H9 (cell line): ENCODE results near the gene DDX55. TPM values are rescaled to one million over a fixed set of nuclear protein-coding genes. Genes with fewer than 3 reads are reported as not detected.

Source experiments
- DNase-seq: peaks from one replicate; pipeline ENCODE4 v3.0.0-alpha.2; 2017
- H2AFZ ChIP-seq: one replicate; pipeline ENCODE4 v1.6.1; 2013; ENCODE audit warnings: mild to moderate bottlenecking, low read length, control low read depth, moderate library complexity
- H2AK5ac ChIP-seq: 2 replicates; pipeline ENCODE4 v1.6.1; 2013; ENCODE audit warnings: low read length, control low read depth, mixed read lengths; ENCODE audit not compliant: insufficient read length
- H2BK120ac ChIP-seq: one replicate; pipeline ENCODE4 v1.6.1; 2013; ENCODE audit warnings: low read depth, mild to moderate bottlenecking, low read length, control low read depth, inconsistent platforms; ENCODE audit not compliant: poor library complexity, severe bottlenecking
- H2BK12ac ChIP-seq: 2 replicates; pipeline ENCODE4 v1.6.1; 2013; ENCODE audit warnings: low read length, control low read depth, mixed read lengths, low read depth; ENCODE audit not compliant: insufficient read length
- H2BK15ac ChIP-seq: 2 replicates; pipeline ENCODE4 v1.6.1; 2013; ENCODE audit warnings: low read depth, low read length, control low read depth
- H2BK20ac ChIP-seq: one replicate; pipeline ENCODE4 v1.6.1; 2013; ENCODE audit warnings: low read depth, mild to moderate bottlenecking, low read length, control low read depth, inconsistent platforms; ENCODE audit not compliant: poor library complexity, severe bottlenecking
- H2BK5ac ChIP-seq: 2 replicates; pipeline ENCODE4 v1.6.1; 2013; ENCODE audit warnings: low read length, control low read depth, mixed read lengths; ENCODE audit not compliant: insufficient read length
- H3K14ac ChIP-seq: 2 replicates; pipeline ENCODE4 v1.6.1; 2013; ENCODE audit warnings: low read length, control low read depth; ENCODE audit not compliant: insufficient read depth
- H3K18ac ChIP-seq: 2 replicates; pipeline ENCODE4 v1.6.1; 2013; ENCODE audit warnings: low read depth, mild to moderate bottlenecking, mixed read lengths, low read length, control low read depth; ENCODE audit not compliant: insufficient read length
- H3K23ac ChIP-seq: 2 replicates; pipeline ENCODE4 v1.6.1; 2013; ENCODE audit warnings: low read length, control low read depth, mixed read lengths, low read depth; ENCODE audit not compliant: insufficient read length
- H3K23me2 ChIP-seq: 2 replicates; pipeline ENCODE4 v1.6.1; 2013; ENCODE audit warnings: low read depth, mild to moderate bottlenecking, mixed read lengths, low read length, control low read depth; ENCODE audit not compliant: insufficient read length, poor library complexity, severe bottlenecking
- H3K27ac ChIP-seq: 2 replicates; pipeline ENCODE4 v1.5.1; 2013; ENCODE audit warnings: low read length, control low read depth, mixed read lengths, low read depth; ENCODE audit not compliant: insufficient read length
- H3K27me3 ChIP-seq: 2 replicates; pipeline ENCODE4 v1.6.1; 2013; ENCODE audit warnings: low read length, control low read depth, inconsistent platforms; ENCODE audit not compliant: insufficient read depth
- H3K4ac ChIP-seq: 2 replicates; pipeline ENCODE4 v1.6.1; 2013; ENCODE audit warnings: low read depth, mild to moderate bottlenecking, control low read depth, inconsistent platforms, low read length, moderate library complexity
- H3K4me1 ChIP-seq: 2 replicates; pipeline ENCODE4 v1.6.1; 2013; ENCODE audit warnings: low read length, control low read depth, inconsistent platforms; ENCODE audit not compliant: insufficient read depth
- H3K4me2 ChIP-seq: 2 replicates; pipeline ENCODE4 v1.6.1; 2013; ENCODE audit warnings: low read length, control low read depth, mixed read lengths; ENCODE audit not compliant: insufficient read length, insufficient read depth
- H3K56ac ChIP-seq: 2 replicates; pipeline ENCODE4 v1.6.1; 2013; ENCODE audit warnings: low read depth, mild to moderate bottlenecking, mixed read lengths, low read length, control low read depth; ENCODE audit not compliant: insufficient read length
- H3K79me1 ChIP-seq: 2 replicates; pipeline ENCODE4 v1.6.1; 2013; ENCODE audit warnings: low read depth, mild to moderate bottlenecking, moderate library complexity, low read length, control low read depth, inconsistent platforms; ENCODE audit not compliant: insufficient read depth, poor library complexity, severe bottlenecking
- H3K79me2 ChIP-seq: 2 replicates; pipeline ENCODE4 v1.6.1; 2013; ENCODE audit warnings: low read length, control low read depth, inconsistent platforms; ENCODE audit not compliant: insufficient read depth
- H3K9ac ChIP-seq: 2 replicates; pipeline ENCODE4 v1.6.1; 2013; ENCODE audit warnings: low read length, control low read depth, mixed read lengths; ENCODE audit not compliant: insufficient read length; ENCODE audit errors: extremely low read depth
- H3K9me3 ChIP-seq: one replicate; pipeline ENCODE4 v1.6.1; 2013; ENCODE audit warnings: low read depth, low read length, inconsistent platforms; ENCODE audit not compliant: control insufficient read depth
- H3T11ph ChIP-seq: one replicate; pipeline ENCODE4 v1.6.1; 2013; ENCODE audit warnings: mild to moderate bottlenecking, low read length, control low read depth, inconsistent platforms
- H4K20me1 ChIP-seq: one replicate; pipeline ENCODE4 v1.6.1; 2013; ENCODE audit not compliant: control insufficient read depth, insufficient read length, insufficient read depth
- H4K5ac ChIP-seq: 2 replicates; pipeline ENCODE4 v1.6.1; 2013; ENCODE audit warnings: low read depth, mild to moderate bottlenecking, mixed read lengths, low read length, control low read depth; ENCODE audit not compliant: insufficient read length
- H4K8ac ChIP-seq: replicated peaks from 2 replicates; pipeline ENCODE4 v1.6.1; 2013; ENCODE audit warnings: low read length, control low read depth, mixed read lengths, low read depth; ENCODE audit not compliant: insufficient read length
- H4K91ac ChIP-seq: 2 replicates; pipeline ENCODE4 v1.6.1; 2013; ENCODE audit warnings: low read depth, mild to moderate bottlenecking, moderate library complexity, mixed read lengths, low read length, control low read depth; ENCODE audit not compliant: insufficient read length
- H3K27ac Mint-ChIP-seq, 3 experiments: 2 replicates in 2 of 3; 3 replicates in 1 of 3; pipeline ENCODE4 v1.8.0; 2020 to 2021; ENCODE audit warnings: mixed read lengths in 3 of 3, mild to moderate bottlenecking in 1 of 3, moderate library complexity in 1 of 3
- H3K27me3 Mint-ChIP-seq: 2 replicates; pipeline ENCODE4 v1.8.0; 2021; ENCODE audit warnings: low read depth, mild to moderate bottlenecking, moderate library complexity, mixed read lengths
- H3K36me3 Mint-ChIP-seq, 3 experiments: 2 replicates in 2 of 3; 3 replicates in 1 of 3; pipeline ENCODE4 v1.8.0; 2020 to 2021; ENCODE audit warnings: low read depth in 3 of 3, mixed read lengths in 3 of 3; ENCODE audit not compliant: insufficient read depth in 1 of 3
- H3K4me1 Mint-ChIP-seq, 2 experiments: 2 replicates each; pipeline ENCODE4 v1.8.0; 2020; ENCODE audit warnings: mixed read lengths in 2 of 2
- H3K4me3 Mint-ChIP-seq, 2 experiments: 2 replicates in 1 of 2; 3 replicates in 1 of 2; pipeline ENCODE4 v1.8.0; 2020 to 2021; ENCODE audit warnings: mild to moderate bottlenecking in 2 of 2, mixed read lengths in 2 of 2, moderate library complexity in 1 of 2
- H3K9me3 Mint-ChIP-seq, 2 experiments: 2 replicates in 1 of 2; 3 replicates in 1 of 2; pipeline ENCODE4 v1.8.0; 2020; ENCODE audit warnings: mild to moderate bottlenecking in 2 of 2, mixed read lengths in 2 of 2, moderate library complexity in 1 of 2
- CTCF ChIP-seq: fragments of 200-600 bp; sonication (generic); conservative IDR thresholded peaks from 3 replicates; pipeline ENCODE4 v1.8.0; 2021; ENCODE audit warnings: antibody characterized with exemption, mild to moderate bottlenecking
- WGBS: extraction: QIAGEN DNeasy Blood & Tissue Kit; methylation state at CpG from one replicate; pipeline ENCODE4 v1.1.7; 2013; ENCODE audit warnings: missing lambda C conversion rate, low lambda C conversion rate, mixed read lengths; ENCODE audit not compliant: insufficient read length; ENCODE audit errors: extremely low coverage; 5-methylcytosine and 5-hydroxymethylcytosine counted together
- total RNA-seq: library from RNA; stranded (reverse); gene quantifications from 2 replicates; pipeline ENCODE4 v1.2.1, GENCODE V29; 2021

The DDX55 gene
- total RNA-seq, 1 experiment from 2014 or later, result 51.7 TPM

DNA sequence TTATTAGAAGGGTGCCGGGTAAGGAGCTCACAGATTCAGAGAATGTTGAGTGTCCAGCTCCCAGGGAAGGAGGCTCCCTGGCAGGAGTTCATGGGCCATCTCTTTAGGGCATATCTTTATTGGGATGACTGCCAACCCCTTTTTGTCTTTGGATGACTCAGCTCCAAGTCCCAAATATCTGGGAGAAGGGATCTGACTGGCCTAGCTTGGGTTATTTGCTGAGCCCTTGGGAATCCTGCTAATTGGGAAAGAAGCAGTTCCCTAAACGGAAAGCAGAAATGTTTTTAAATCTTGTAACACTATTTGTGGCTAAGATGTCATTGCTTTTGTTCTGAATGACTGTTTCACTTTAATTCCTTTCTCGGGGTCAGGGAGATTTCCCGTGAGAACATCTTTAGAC lies 12.6 kb downstream of the DDX55 start:
- Histone ChIP-seq H3K14ac (no peak overlapping the region), H4K20me1 (no peaks in the 10 kb centered on the region), H3K79me1 (no peaks in the 10 kb centered on the region), H3K4me2 (no peak overlapping the region), H2BK20ac (no peak overlapping the region), H3K4me1 (no peaks in the 10 kb centered on the region), H3K4ac (no peak overlapping the region), H3K9ac (no peak overlapping the region), H4K8ac (no peak overlapping the region), H3K79me2 (no peaks in the 10 kb centered on the region), H2BK15ac (no peak overlapping the region), H3T11ph (no peak overlapping the region), H3K23ac (no peak overlapping the region), H2AFZ (no peak overlapping the region), H2BK12ac (no peak overlapping the region), H3K56ac (no peak overlapping the region), H2AK5ac (no peak overlapping the region), H3K9me3 (no peaks in the 10 kb centered on the region), H2BK5ac (no peak overlapping the region), H3K23me2 (no peaks in the 10 kb centered on the region), H4K5ac (no peak overlapping the region), H4K91ac (no peak overlapping the region), H3K27ac (no peak overlapping the region), H3K27me3 (no peaks in the 10 kb centered on the region), H3K18ac (no peak overlapping the region), H2BK120ac (no peak overlapping the region)
- no peak overlapping the region for H3K27ac Mint-ChIP-seq
- H3K27me3 Mint-ChIP-seq, result no peaks in the 10 kb centered on the region
- WGBS, result no CpG with 5 or more reads among the region's 4 CpGs
- no peak overlapping the region for H3K4me3 Mint-ChIP-seq
- peaks cover 54 to 92% (median 85%) of the 10 kb centered on the region in 3 experiments; a peak in 6 of 7 replicates for H3K36me3 Mint-ChIP-seq
- H3K9me3 Mint-ChIP-seq, result no peaks in the 10 kb centered on the region
- no peak for TF ChIP-seq CTCF
- H3K4me1 Mint-ChIP-seq, result no peaks in the 10 kb centered on the region
- no peak for DNase-seq
